Esophagus squamous epithelium (tissue), 5 donors: Measurements from ENCODE around the gene SPRTN. TPM values are rescaled to one million over a fixed set of nuclear protein-coding genes. Genes with fewer than 3 reads are reported as not detected.

Experiments used
- DNase-seq: peaks from one replicate; lab custom pipeline; 2025; lab: John Stamatoyannopoulos, UW
- H3K27ac ChIP-seq, 4 donors: fragments of 200-600 bp; sonication (generic); one replicate each; pipeline ENCODE4 v1.5.1; 2016 to 2019; ENCODE audit warnings: mild to moderate bottlenecking in 1 of 4
- H3K27me3 ChIP-seq, 4 donors: fragments of 200-600 bp; sonication (generic); 1 replicate in 3 of 4; 2 replicates in 1 of 4; pipeline versions ENCODE4 v1.5.1 to v1.6.0; 2017 to 2021; ENCODE audit warnings: antibody characterized with exemption in 1 of 4
- H3K36me3 ChIP-seq, 3 donors: fragments of 200-600 bp; sonication (generic); one replicate each; pipeline ENCODE4 v1.5.1; 2016 to 2019
- H3K4me1 ChIP-seq, 3 donors: fragments of 200-600 bp; sonication (generic); one replicate each; pipeline ENCODE4 v1.5.1; 2017 to 2019
- H3K4me3 ChIP-seq, 4 donors: fragments of 200-600 bp; sonication (generic); 1 replicate in 3 of 4; 2 replicates in 1 of 4; pipeline ENCODE4 v1.5.1; 2016 to 2019; ENCODE audit warnings: mild to moderate bottlenecking in 2 of 4, moderate library complexity in 1 of 4
- H3K9me3 ChIP-seq, 3 donors: fragments of 200-600 bp; sonication (generic); one replicate each; pipeline ENCODE4 v1.5.1; 2016 to 2019
- CTCF ChIP-seq, 6 experiments: fragments of 450-650 bp in 4 of 6; fragments of 200-600 bp in 2 of 6; sonication (generic) in 2 of 6; IDR thresholded peaks; one replicate each; pipeline ENCODE4 v1.5.1; 2016 to 2019; ENCODE audit warnings: antibody characterized with exemption in 6 of 6, mild to moderate bottlenecking in 4 of 6, moderate library complexity in 4 of 6
- POLR2A ChIP-seq, 4 donors: fragments of 450-650 bp; IDR thresholded peaks; one replicate each; pipeline ENCODE4 v1.6.1; 2017; ENCODE audit warnings: antibody characterized with exemption in 4 of 4, mild to moderate bottlenecking in 4 of 4, moderate library complexity in 3 of 4
- WGBS, 2 donors: methylation state at CpG; one replicate each; pipeline ENCODE4 v1.1.5; 2018; 5-methylcytosine and 5-hydroxymethylcytosine counted together
- intact Hi-C: fragments of 100-400 bp; cut with DNase I; formaldehyde crosslinking; loops from one replicate; pipeline ENCODE4 v1.15.0; 2022
- total RNA-seq, 4 donors: library from RNA; depleted of rRNA; stranded (reverse); fragments of >200 nt; gene quantifications; one replicate each; pipeline ENCODE4 v1.1.0, GENCODE V29; 2016
- donor health status: DM: yes; HTN: yes; CAD: no.

The SPRTN gene
- total RNA-seq, 4 donors from 2014 or later, result 10.9 to 22.9 (median 16.9) TPM

- no peaks in the 10 kb centered on the region for H3K27me3 ChIP-seq
- no peak overlapping the region for H3K27ac ChIP-seq
- peaks cover 0 to 9% (median 0%) of the 10 kb centered on the region in 3 donors for H3K36me3 ChIP-seq
- H3K4me1 ChIP-seq, result peaks cover 24 to 66% (median 50%) of the 10 kb centered on the region in 3 donors
- TF ChIP-seq POLR2A (IDR thresholded peaks at IDR 0.05) (no peak), CTCF (IDR thresholded peaks at IDR 0.05) (no peak)
- 85 to 90% methylated on average over 6 of the region's 6 CpGs for WGBS, 2 donors
- DNase-seq, result no peak
- H3K9me3 ChIP-seq, result no peaks in the 10 kb centered on the region
- intact Hi-C loops, result no loop called here
- H3K4me3 ChIP-seq, result peak overlapping the region in 3 of 4 donors; percentile 71 to 91 (median 84)
These were observed 3.1 kb upstream of the SPRTN start for GRCh38 chr1:231334952-231335351.

GRCh38 chr1:231335663-231336602 is 2.2 kb upstream of the SPRTN start:
- intact Hi-C loops, result no loop called here
- no peak for TF ChIP-seq CTCF (IDR thresholded peaks at IDR 0.05)
- TF ChIP-seq POLR2A (IDR thresholded peaks at IDR 0.05), result no peak
- DNase-seq, result no peak
- Histone ChIP-seq H3K27me3 (no peaks in the 10 kb centered on the region), H3K4me1 (peaks cover 24 to 76% (median 53%) of the 10 kb centered on the region in 3 donors), H3K27ac (peak overlapping the region in 1 of 4 donors; percentile 91), H3K36me3 (peaks cover 0 to 11% (median 0%) of the 10 kb centered on the region in 3 donors), H3K4me3 (peak overlapping the region; percentile 71 to 91 (median 84)), H3K9me3 (no peaks in the 10 kb centered on the region)
- WGBS, 2 donors, result 65 to 74% methylated on average over 13 to 17 of the region's 21 CpGs

- no peak for DNase-seq
- Histone ChIP-seq H3K9me3 (no peaks in the 10 kb centered on the region), H3K27me3 (no peaks in the 10 kb centered on the region), H3K4me3 (peak overlapping the region; percentile 71 to 91 (median 84)), H3K4me1 (peaks cover 24 to 78% (median 53%) of the 10 kb centered on the region in 3 donors), H3K27ac (peak overlapping the region; percentile 91 to 98 (median 95)), H3K36me3 (peaks cover 0 to 15% (median 0%) of the 10 kb centered on the region in 3 donors)
- intact Hi-C loops, result no loop called here
- TF ChIP-seq CTCF (IDR thresholded peaks at IDR 0.05) (no peak), POLR2A (IDR thresholded peaks at IDR 0.05) (no peak)
- 0 to 2% methylated on average over 6 to 9 of the region's 32 CpGs for WGBS, 2 donors
These were observed 1.0 kb upstream of the SPRTN start for GRCh38 chr1:231337043-231337471.

- peaks cover 0 to 21% (median 0%) of the 10 kb centered on the region in 3 donors for H3K36me3 ChIP-seq
- H3K27ac ChIP-seq, result peak within 1 kb of the TSS; percentile 91 to 98 (median 95)
- H3K27me3 ChIP-seq, result no peaks in the 10 kb centered on the region
- TF ChIP-seq CTCF (IDR thresholded peaks at IDR 0.05) (peak in 1 of 6 experiments; percentile 56), POLR2A (IDR thresholded peaks at IDR 0.05) (peak in 3 of 4 donors; percentile 91 to 92 (median 92))
- peak within 1 kb of the TSS; percentile 71 to 91 (median 84) for H3K4me3 ChIP-seq
- peaks cover 24 to 73% (median 53%) of the 10 kb centered on the region in 3 donors for H3K4me1 ChIP-seq
- 0% methylated on average over 28 to 31 of the region's 74 CpGs for WGBS, 2 donors
- DNase-seq, result peak; percentile 64
- H3K9me3 ChIP-seq, result no peaks in the 10 kb centered on the region
- intact Hi-C loops, result no loop called here
These were observed 422 bp upstream of the SPRTN start, which contains the start of gene EXOC8 for GRCh38 chr1:231337472-231338269. Gene EXOC8, minus strand, starts transcription at chr1:231337852. Its CDS starts 107 bp downstream, at chr1:231337745.
